Sigmoid colon (tissue), 7 donors: ENCODE results near the gene PEX3. TPM values are rescaled to one million over a fixed set of nuclear protein-coding genes. Genes with fewer than 3 reads are reported as not detected.
"Not testable (repeated sequence)": the region's sequence is repeated elsewhere in the genome, so short reads cannot be mapped to it uniquely, and the experiment has no call there.

Experiments used
- DNase-seq: peaks from one replicate; pipeline ENCODE4 v3.0.0-alpha.2; 2019
- H3K27ac ChIP-seq, 4 donors: fragments of 200-600 bp; sonication (generic); one replicate each; pipeline ENCODE4 v1.5.1; 2016 to 2019; ENCODE audit warnings: mild to moderate bottlenecking in 1 of 4
- H3K27me3 ChIP-seq, 3 donors: fragments of 200-600 bp; sonication (generic); one replicate each; pipeline ENCODE4 v1.5.1; 2019; ENCODE audit warnings: mild to moderate bottlenecking in 1 of 3
- H3K36me3 ChIP-seq, 4 donors: fragments of 200-600 bp; sonication (generic); one replicate each; pipeline ENCODE4 v1.5.1; 2016 to 2019
- H3K4me1 ChIP-seq, 4 donors: fragments of 200-600 bp; sonication (generic); one replicate each; pipeline ENCODE4 v1.5.1; 2017 to 2019
- H3K4me3 ChIP-seq, 4 donors: fragments of 200-600 bp; sonication (generic); one replicate each; pipeline ENCODE4 v1.5.1; 2017 to 2019; ENCODE audit warnings: mild to moderate bottlenecking in 2 of 4, moderate library complexity in 1 of 4
- H3K9me3 ChIP-seq, 4 donors: fragments of 200-600 bp in 3 of 4; sonication (generic) in 3 of 4; one replicate each; pipeline versions ENCODE4 v1.5.1 to v1.6.1; 2013 to 2019
- CTCF ChIP-seq, 4 experiments: fragments of 450-650 bp in 3 of 4; fragments of 200-600 bp in 1 of 4; IDR thresholded peaks; one replicate each; pipeline ENCODE4 v1.5.1; 2016 to 2019; ENCODE audit warnings: antibody characterized with exemption in 4 of 4, mild to moderate bottlenecking in 3 of 4, moderate library complexity in 2 of 4
- EP300 ChIP-seq, 4 donors: sonication (generic); formaldehyde crosslinking; IDR thresholded peaks; one replicate each; pipeline ENCODE4 v1.6.1; 2017; ENCODE audit warnings: antibody characterized with exemption in 4 of 4
- POLR2A ChIP-seq, 2 donors: fragments of 450-650 bp; IDR thresholded peaks; one replicate each; pipeline ENCODE4 v1.6.1; 2016; ENCODE audit warnings: antibody characterized with exemption in 2 of 2, mild to moderate bottlenecking in 2 of 2, moderate library complexity in 2 of 2
- POLR2AphosphoS5 ChIP-seq, 4 donors: sonication (generic); formaldehyde crosslinking; IDR thresholded peaks; one replicate each; pipeline ENCODE4 v1.6.1; 2017; ENCODE audit warnings: antibody characterized with exemption in 4 of 4
- WGBS, 2 donors: extraction: QIAGEN DNeasy Blood & Tissue Kit; methylation state at CpG; one replicate each; pipeline ENCODE4 v1.1.7; 2013; 5-methylcytosine and 5-hydroxymethylcytosine counted together
- intact Hi-C: fragments of 100-400 bp; cut with DNase I; formaldehyde crosslinking; loops from one replicate; pipeline ENCODE4 v1.15.1; 2023
- polyA plus RNA-seq, 3 donors: library from polyadenylated mRNA; stranded (reverse); fragments of 200-250 nt; gene quantifications; one replicate each; pipeline ENCODE4 v1.2.3, GENCODE V29; 2013
- total RNA-seq, 4 donors: library from RNA; depleted of rRNA; stranded (reverse); fragments of >200 nt; gene quantifications; one replicate each; pipeline ENCODE4 v1.1.0, GENCODE V29; 2016
- donor health status: healthy with polysubstance abuse.
- donor health status: Bipolar disorder and iron deficiency.
- donor health status: healthy.

PEX3 gene
- total and polyA plus RNA-seq, 7 donors = 5.1 to 16.1 (median 10.6) TPM

- WGBS, 2 donors = 97 to 100% methylated on average over 2 of the region's 2 CpGs
Observed at GRCh38 chr6:143441010-143441409, 9.6 kb upstream of the PEX3 start.

DNA sequence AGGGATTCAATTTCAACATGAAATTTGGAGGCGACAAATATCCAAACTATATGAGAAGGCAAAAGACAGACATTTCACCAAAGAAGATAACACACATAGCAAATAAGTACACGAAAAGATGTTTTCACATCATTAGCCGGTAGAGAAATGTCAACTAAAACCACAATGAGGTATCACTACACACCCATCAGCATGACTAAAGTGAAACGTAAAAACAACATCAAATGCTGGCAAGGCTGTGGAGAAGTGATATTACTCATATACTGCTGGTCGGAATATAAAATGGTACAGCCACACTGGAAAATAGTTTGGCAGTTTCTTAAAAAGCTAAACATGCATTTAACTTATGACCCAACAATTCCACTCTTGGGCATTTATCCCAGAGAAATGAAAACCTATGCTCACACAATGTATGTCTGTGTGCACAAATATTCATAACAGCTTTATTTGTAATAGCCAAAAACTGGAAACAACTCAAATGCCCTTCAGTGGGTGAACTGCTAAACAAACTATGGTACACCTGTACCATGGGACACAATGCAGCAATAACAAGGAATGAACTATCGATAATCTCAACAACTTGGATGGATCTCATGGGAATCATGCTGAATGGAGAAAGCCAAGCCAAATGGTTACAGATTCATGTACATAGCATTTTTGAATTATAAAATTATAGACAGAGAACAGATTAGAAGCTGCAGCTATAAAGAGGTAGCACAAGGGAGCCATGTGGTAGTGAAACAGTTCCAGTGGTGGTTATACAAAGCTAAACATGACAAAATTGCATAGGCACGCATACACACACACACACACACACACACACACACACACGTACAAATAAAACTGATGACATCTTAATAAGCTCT, 8.7 kb upstream of the PEX3 start:
- Histone ChIP-seq H3K27me3 (no peaks in the 10 kb centered on the region), H3K9me3 (no peaks in the 10 kb centered on the region), H3K36me3 (no peaks in the 10 kb centered on the region), H3K4me3 (no peak overlapping the region), H3K27ac (no peak overlapping the region), H3K4me1 (no peaks in the 10 kb centered on the region)
- DNase-seq = no peak
- intact Hi-C loops = no loop called here
- no peak for TF ChIP-seq POLR2A (IDR thresholded peaks at IDR 0.05)
- no peak for TF ChIP-seq CTCF (IDR thresholded peaks at IDR 0.05)
- TF ChIP-seq POLR2AphosphoS5 (IDR thresholded peaks at IDR 0.05) = no peak
- no peak for TF ChIP-seq EP300 (IDR thresholded peaks at IDR 0.05)
- WGBS, 2 donors = 84 to 91% methylated on average over 8 of the region's 8 CpGs

More at GRCh38 chr6:143441010-143441409, 9.6 kb upstream of the PEX3 start:
- Histone ChIP-seq H3K9me3 (no peaks in the 10 kb centered on the region), H3K36me3 (no peaks in the 10 kb centered on the region), H3K4me1 (no peaks in the 10 kb centered on the region), H3K4me3 (no peak overlapping the region), H3K27ac (no peak overlapping the region), H3K27me3 (no peaks in the 10 kb centered on the region)
- no peak for DNase-seq
- intact Hi-C loops = no loop called here
- TF ChIP-seq POLR2A (IDR thresholded peaks at IDR 0.05) = no peak
- TF ChIP-seq POLR2AphosphoS5 (IDR thresholded peaks at IDR 0.05) = no peak
- TF ChIP-seq EP300 (IDR thresholded peaks at IDR 0.05) = no peak
- TF ChIP-seq CTCF (IDR thresholded peaks at IDR 0.05) = no peak

DNA sequence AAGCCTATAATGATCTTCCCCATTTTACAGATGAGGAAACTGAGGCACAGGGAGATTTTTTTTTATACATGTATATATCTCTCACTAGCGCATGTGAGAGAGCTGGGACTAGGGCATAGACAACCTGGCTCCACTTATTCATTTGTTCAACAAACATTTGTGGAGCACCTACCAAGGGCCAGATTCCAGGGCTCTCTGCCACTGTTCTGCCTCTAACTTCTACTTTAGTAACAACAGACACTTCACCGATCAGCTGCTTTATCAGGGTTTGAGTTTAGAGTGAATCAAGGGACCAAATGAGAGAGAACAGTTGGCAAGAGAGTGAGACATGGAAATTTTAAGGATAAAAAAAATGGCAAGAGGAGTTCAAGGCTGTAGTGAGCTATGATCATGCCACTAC, 7.5 kb upstream of the PEX3 start:
- Histone ChIP-seq H3K27ac (no peak overlapping the region), H3K4me3 (no peak overlapping the region), H3K27me3 (no peaks in the 10 kb centered on the region), H3K4me1 (no peaks in the 10 kb centered on the region), H3K9me3 (no peaks in the 10 kb centered on the region), H3K36me3 (no peaks in the 10 kb centered on the region)
- DNase-seq = no peak
- intact Hi-C loops = no loop called here
- 97 to 99% methylated on average over 2 of the region's 2 CpGs for whole genome bisulfite sequencing, 2 donors
- TF ChIP-seq CTCF (IDR thresholded peaks at IDR 0.05) = no peak
- no peak for TF ChIP-seq POLR2AphosphoS5 (IDR thresholded peaks at IDR 0.05)
- no peak for TF ChIP-seq EP300 (IDR thresholded peaks at IDR 0.05)
- no peak for TF ChIP-seq POLR2A (IDR thresholded peaks at IDR 0.05)

DNA sequence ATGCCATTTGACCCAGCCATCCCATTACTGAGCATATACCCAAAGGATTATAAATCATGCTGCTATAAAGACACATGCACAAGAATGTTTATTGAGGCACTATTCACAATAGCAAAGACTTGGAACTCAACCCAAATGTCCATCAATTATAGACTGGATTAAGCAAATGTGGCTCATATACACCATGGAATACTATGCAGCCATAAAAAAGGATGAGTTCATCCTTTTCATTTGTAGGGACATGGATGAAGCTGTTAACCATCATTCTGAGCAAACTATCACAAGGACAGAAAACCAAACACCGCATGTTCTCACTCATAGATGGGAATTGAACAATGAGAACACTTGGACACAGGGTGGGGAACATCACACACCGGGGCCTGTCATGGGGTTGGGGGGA, 2.7 kb upstream of the PEX3 start:
- H3K27ac ChIP-seq, DNase-seq, H3K36me3 ChIP-seq, H3K27me3 ChIP-seq, intact Hi-C loops, H3K9me3 ChIP-seq, H3K4me3 ChIP-seq: not testable (repeated sequence)
- H3K4me1 ChIP-seq = peaks cover 0 to 28% (median 20%) of the 10 kb centered on the region in 4 donors
- WGBS, 2 donors = 95 to 97% methylated on average over 2 of the region's 2 CpGs

DNA sequence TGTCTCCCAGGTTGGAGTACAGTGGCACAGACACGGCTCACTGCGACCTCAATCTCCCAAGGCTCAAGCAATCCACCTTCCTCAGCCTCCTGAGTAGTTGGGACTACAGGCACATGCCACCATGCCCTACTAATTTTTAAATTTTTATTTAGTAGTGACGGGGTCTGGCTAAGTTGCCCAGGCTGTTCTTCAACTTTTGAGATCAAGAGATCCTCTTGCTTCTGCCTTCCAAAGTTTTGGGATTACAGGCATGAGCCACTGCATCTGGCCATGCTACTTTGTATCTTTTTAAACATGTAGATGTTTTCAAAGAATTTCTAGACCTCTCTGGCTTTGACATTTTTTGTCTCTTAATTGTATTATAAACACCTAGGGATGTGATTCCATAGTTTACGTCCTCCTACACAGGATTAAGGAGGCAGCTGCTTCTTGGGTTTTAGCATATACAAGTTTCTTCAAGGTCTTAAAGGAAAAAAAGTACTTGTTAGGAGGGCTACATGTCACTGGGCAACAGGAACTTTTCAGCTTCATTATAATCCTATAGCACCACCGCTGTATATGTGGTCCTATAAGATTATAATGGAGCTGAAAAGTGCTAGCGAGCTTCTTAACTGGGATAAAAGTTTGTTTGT, 1.4 kb upstream of the PEX3 start:
- Histone ChIP-seq H3K4me1 (peaks cover 0 to 29% (median 20%) of the 10 kb centered on the region in 4 donors), H3K36me3 (peaks cover 0 to 6% (median 0%) of the 10 kb centered on the region in 4 donors), H3K27ac (peak overlapping the region in 2 of 4 donors; percentile 74 to 79), H3K27me3 (no peaks in the 10 kb centered on the region), H3K4me3 (peak overlapping the region in 3 of 4 donors; percentile 74 to 88 (median 77)), H3K9me3 (no peaks in the 10 kb centered on the region)
- no peak for DNase-seq
- 60 to 74% methylated on average over 6 of the region's 6 CpGs for WGBS, 2 donors
- intact Hi-C loops = no loop called here
- TF ChIP-seq EP300 (IDR thresholded peaks at IDR 0.05) (no peak), CTCF (IDR thresholded peaks at IDR 0.05) (no peak), POLR2A (IDR thresholded peaks at IDR 0.05) (no peak), POLR2AphosphoS5 (IDR thresholded peaks at IDR 0.05) (no peak)
